GM23338 (cell line): ENCODE measurements around the gene GFOD1. TPM values are rescaled to one million over a fixed set of nuclear protein-coding genes. Genes with fewer than 3 reads are reported as not detected.
A peak's percentile ranks its signal among the peaks of the same experiment; 100 is the strongest.

ENCODE experiments used
- ATAC-seq: fragments of 200-7000 bp; cut with Tn5 transposase; 3 replicates; pipeline ENCODE4 v1.9.1; 2020
- DNase-seq: peaks from one replicate; pipeline ENCODE4 v3.0.0-alpha.2; 2015; ENCODE audit warnings: low spot score
- H2AFZ ChIP-seq: fragments of 200-600 bp; sonication (generic); 2 replicates; pipeline ENCODE4 v1.8.0; 2016; ENCODE audit warnings: antibody characterized with exemption, mild to moderate bottlenecking, moderate library complexity
- H3F3A ChIP-seq: fragments of 200-600 bp; sonication (generic); replicated peaks from 2 replicates; pipeline ENCODE4 v1.8.0; 2017; ENCODE audit warnings: antibody characterized with exemption, mixed run types, low read depth
- H3K27ac ChIP-seq: fragments of 200-600 bp; sonication (generic); 2 replicates; pipeline ENCODE4 v1.6.1; 2016; ENCODE audit warnings: low read depth
- H3K27me3 ChIP-seq: fragments of 200-600 bp; sonication (generic); 2 replicates; pipeline ENCODE4 v1.8.0; 2016; ENCODE audit warnings: mild to moderate bottlenecking, mixed run types, moderate library complexity; ENCODE audit not compliant: insufficient read depth
- H3K36me3 ChIP-seq: fragments of 200-600 bp; sonication (generic); 2 replicates; pipeline ENCODE4 v1.8.0; 2016; ENCODE audit warnings: mild to moderate bottlenecking; ENCODE audit not compliant: insufficient read depth
- H3K4me1 ChIP-seq: fragments of 200-600 bp; sonication (generic); 2 replicates; pipeline ENCODE4 v1.8.0; 2016; ENCODE audit warnings: mild to moderate bottlenecking, moderate library complexity; ENCODE audit not compliant: insufficient read depth
- H3K4me2 ChIP-seq: fragments of 200-600 bp; sonication (generic); 2 replicates; pipeline ENCODE4 v1.7.1; 2017; ENCODE audit warnings: mixed run types
- H3K4me3 ChIP-seq: fragments of 200-600 bp; sonication (generic); 2 replicates; pipeline ENCODE4 v1.6.1; 2016; ENCODE audit warnings: mixed run types
- H3K79me2 ChIP-seq: fragments of 200-600 bp; sonication (generic); replicated peaks from 2 replicates; pipeline ENCODE4 v1.8.0; 2017; ENCODE audit warnings: mild to moderate bottlenecking; ENCODE audit not compliant: insufficient read depth
- H3K9me2 ChIP-seq: fragments of 200-600 bp; sonication (generic); 2 replicates; pipeline ENCODE4 v1.8.0; 2017; ENCODE audit not compliant: insufficient read depth
- H4K20me1 ChIP-seq: fragments of 200-600 bp; sonication (generic); replicated peaks from 2 replicates; pipeline ENCODE4 v1.8.0; 2017; ENCODE audit warnings: mild to moderate bottlenecking; ENCODE audit not compliant: insufficient read depth
- H3K27ac Mint-ChIP-seq: 2 replicates; pipeline ENCODE4 v1.8.0; 2020; ENCODE audit warnings: inconsistent platforms, mild to moderate bottlenecking, moderate library complexity, mixed read lengths
- H3K27me3 Mint-ChIP-seq: 3 replicates; pipeline ENCODE4 v1.8.0; 2022; ENCODE audit warnings: low read depth, mild to moderate bottlenecking, moderate library complexity, mixed read lengths, inconsistent platforms; ENCODE audit not compliant: insufficient read depth, poor library complexity
- H3K36me3 Mint-ChIP-seq: 3 replicates; pipeline ENCODE4 v1.8.0; 2021; ENCODE audit warnings: low read depth, mild to moderate bottlenecking, inconsistent platforms, moderate library complexity, mixed read lengths
- H3K4me1 Mint-ChIP-seq: 3 replicates; pipeline ENCODE4 v1.8.0; 2020; ENCODE audit warnings: mild to moderate bottlenecking, inconsistent platforms, mixed read lengths
- H3K4me3 Mint-ChIP-seq: 3 replicates; pipeline ENCODE4 v1.8.0; 2021; ENCODE audit warnings: moderate library complexity, mild to moderate bottlenecking, inconsistent platforms, mixed read lengths
- H3K9me3 Mint-ChIP-seq: 3 replicates; pipeline ENCODE4 v1.8.0; 2020; ENCODE audit warnings: moderate library complexity, mild to moderate bottlenecking, inconsistent platforms, mixed read lengths
- CREB1 ChIP-seq: fragments of 250-450 bp; sonication (Bioruptor Pico); IDR thresholded peaks from 2 replicates; pipeline ENCODE4 v1.5.0; 2020; ENCODE audit warnings: low read depth, mild to moderate bottlenecking, moderate library complexity
- CTCF ChIP-seq, 2 experiments: fragments of 200-600 bp in 1 of 2; sonication (generic) in 1 of 2; conservative IDR thresholded peaks; 2 replicates each; pipeline versions ENCODE4 v1.5.1 to v1.6.1; 2016 to 2017; ENCODE audit warnings: antibody characterized with exemption in 2 of 2, low read depth in 2 of 2, mild to moderate bottlenecking in 2 of 2, moderate library complexity in 1 of 2
- ETS1 ChIP-seq: IDR thresholded peaks from 2 replicates; pipeline ENCODE4 v1.6.1; 2016; ENCODE audit warnings: antibody characterized with exemption
- EZH2 ChIP-seq: fragments of 200-600 bp; sonication (generic); IDR thresholded peaks from one replicate; pipeline ENCODE4 v1.8.0; 2017; ENCODE audit warnings: antibody characterized with exemption, mild to moderate bottlenecking, low read depth; ENCODE audit not compliant: unreplicated experiment
- EZH2phosphoT487 ChIP-seq: fragments of 200-600 bp; sonication (generic); IDR thresholded peaks from one replicate; pipeline ENCODE4 v1.8.1; 2018; ENCODE audit warnings: antibody characterized with exemption; ENCODE audit not compliant: unreplicated experiment
- JUNB ChIP-seq: IDR thresholded peaks from one replicate; pipeline ENCODE4 v1.6.1; 2016; ENCODE audit warnings: antibody characterized with exemption; ENCODE audit not compliant: unreplicated experiment
- NANOG ChIP-seq: IDR thresholded peaks from 2 replicates; pipeline ENCODE4 v1.6.1; 2016; ENCODE audit warnings: antibody characterized with exemption, borderline replicate concordance
- POLR2AphosphoS5 ChIP-seq: IDR thresholded peaks from 2 replicates; pipeline ENCODE4 v1.6.1; 2016; ENCODE audit warnings: antibody characterized with exemption, low read depth
- REST ChIP-seq: IDR thresholded peaks from one replicate; pipeline ENCODE4 v1.6.1; 2018; ENCODE audit warnings: antibody characterized with exemption; ENCODE audit not compliant: unreplicated experiment
- STAT1 ChIP-seq: IDR thresholded peaks from one replicate; pipeline ENCODE4 v1.6.1; 2016; ENCODE audit warnings: antibody characterized with exemption; ENCODE audit not compliant: unreplicated experiment
- ZNF114 ChIP-seq: fragments of 250-450 bp; sonication (Bioruptor Pico); IDR thresholded peaks from 2 replicates; pipeline ENCODE4 v1.5.0; 2020; ENCODE audit warnings: mild to moderate bottlenecking, moderate library complexity
- ZNF331 ChIP-seq: fragments of 250-450 bp; sonication (Bioruptor Pico); IDR thresholded peaks from 2 replicates; pipeline ENCODE4 v1.5.0; 2020; ENCODE audit warnings: low read depth, mild to moderate bottlenecking, moderate library complexity
- polyA plus RNA-seq: library from polyadenylated mRNA; unstranded; fragments of >200 nt; fragmentation: Nextera tagmentation; extraction: Ambion mirVana; gene quantifications from 2 replicates; pipeline ENCODE4 v1.2.1, GENCODE V29; 2016
- total RNA-seq: library from RNA; depleted of rRNA; stranded (reverse); fragments of >200 nt; shearing (Covaris generic); gene quantifications from 2 replicates; pipeline ENCODE4 v1.2.3, GENCODE V29; 2014

GFOD1 gene
- total and polyA plus RNA-seq, 2 experiments from 2014 or later = 4.9 to 12.8 TPM

GRCh38 chr6:13495112-13495776 is 7.8 kb upstream of the GFOD1 start (continued):
- no peak for TF ChIP-seq ETS1
- TF ChIP-seq EZH2phosphoT487 = no peak
- TF ChIP-seq POLR2AphosphoS5 = no peak
- no peak for TF ChIP-seq EZH2
- no peak for TF ChIP-seq STAT1
- TF ChIP-seq CREB1 (CRISPR knock-in tag) = no peak
- TF ChIP-seq ZNF331 (CRISPR knock-in tag) = no peak
- TF ChIP-seq JUNB = no peak
- no peak for TF ChIP-seq REST

- Mint-ChIP-seq H3K9me3 (no peaks in the 10 kb centered on the region; the same call in 2 of the 3 replicates), H3K4me3 (no peak overlapping the region), H3K27ac (no peak overlapping the region), H3K27me3 (peaks cover 14% of the 10 kb centered on the region), H3K4me1 (peaks cover 29% of the 10 kb centered on the region), H3K36me3 (no peaks in the 10 kb centered on the region)
- ATAC-seq (peak; percentile 68), DNase-seq (no peak)
- TF ChIP-seq NANOG (no peak), CTCF (conservative IDR thresholded peaks at IDR 0.05; ENCODE audit: low read depth in 2 of 2) (no peak), ZNF331 (CRISPR knock-in tag) (no peak), POLR2AphosphoS5 (no peak), EZH2phosphoT487 (no peak), ZNF114 (no peak), CREB1 (CRISPR knock-in tag) (no peak), STAT1 (no peak), REST (no peak)
- H3K9me2 ChIP-seq = no peaks in the 10 kb centered on the region
- no peak overlapping the region for H3K27ac ChIP-seq
- peaks cover 24% of the 10 kb centered on the region for H3K4me1 ChIP-seq
- no peaks in the 10 kb centered on the region for H3K36me3 ChIP-seq
- H3F3A ChIP-seq = peaks cover 4% of the 10 kb centered on the region; the same call in 1 of the 2 replicates
- H2AFZ ChIP-seq = no peak overlapping the region
- H3K79me2 ChIP-seq = no peaks in the 10 kb centered on the region
- H3K4me2 ChIP-seq = no peak overlapping the region
- peaks cover 20% of the 10 kb centered on the region for H3K27me3 ChIP-seq
- no peak overlapping the region for H3K4me3 ChIP-seq
- H4K20me1 ChIP-seq = no peaks in the 10 kb centered on the region
Measured at GRCh38 chr6:13494137-13494536, 6.7 kb upstream of the GFOD1 start.
